ENCODE results near the gene PRDX5. TPM values are rescaled to one million over a fixed set of nuclear protein-coding genes. Genes with fewer than 3 reads are reported as not detected.
A peak's percentile ranks its signal among the peaks of the same experiment; 100 is the strongest.

PRDX5 gene
- total and polyA plus RNA-seq, 2 donors from 2014 or later, result 192 to 1,026 TPM

DNA sequence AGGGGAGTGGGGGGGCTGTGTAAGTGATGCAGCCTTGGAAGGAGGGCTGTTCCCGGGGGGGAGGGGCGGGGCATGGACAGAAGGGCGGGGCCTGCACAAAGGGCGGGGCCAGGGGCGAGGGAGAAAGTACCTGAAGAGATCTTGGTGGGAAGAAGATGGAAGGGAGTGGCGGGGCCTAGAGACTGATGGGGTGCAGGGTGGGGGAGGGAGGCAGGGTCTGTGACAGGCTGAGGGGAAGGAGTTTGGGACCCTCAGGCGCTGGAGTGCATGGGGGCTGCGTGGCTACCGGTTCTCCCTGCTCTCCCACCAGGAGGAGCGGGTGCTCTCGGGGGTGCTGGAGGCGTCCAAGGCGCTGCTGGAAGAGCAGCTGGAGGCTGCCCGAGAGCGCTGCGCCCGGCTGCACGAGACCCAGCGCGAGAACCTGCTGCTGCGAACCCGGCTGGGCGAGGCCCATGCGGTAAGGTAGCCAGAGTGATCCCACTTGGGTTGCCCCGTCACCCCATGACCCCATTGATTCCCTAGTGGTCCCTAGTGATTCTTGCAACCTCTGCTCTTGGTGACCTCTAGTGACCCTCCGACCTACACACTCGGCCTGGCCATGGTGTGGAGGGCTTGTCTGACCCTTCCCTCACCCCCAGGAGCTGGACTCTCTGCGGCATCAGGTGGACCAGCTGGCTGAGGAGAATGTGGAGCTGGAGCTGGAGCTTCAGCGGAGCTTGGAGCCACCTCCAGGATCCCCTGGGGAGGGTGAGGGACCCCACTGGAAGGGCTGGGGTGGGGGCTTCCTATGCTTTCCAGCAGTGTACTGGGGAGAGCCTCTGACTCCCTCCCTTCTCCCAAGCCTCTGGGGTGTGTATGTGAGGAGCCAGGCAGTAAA, 25.2 kb downstream of the PRDX5 start:
- H3K4me1 ChIP-seq (ENCODE audit: control insufficient read depth in 2 of 3, insufficient read depth in 2 of 3, low read depth in 1 of 3, low read length in 3 of 3), result peaks cover 0 to 5% (median 4%) of the 10 kb centered on the region in 3 donors
- H3K9me3 ChIP-seq (ENCODE audit: control insufficient read depth in 2 of 3, insufficient read depth in 1 of 3, low read length in 3 of 3), result no peaks in the 10 kb centered on the region
- H3K9ac ChIP-seq (ENCODE audit: low read length in 3 of 3), result no peak overlapping the region
- H3K27me3 ChIP-seq (ENCODE audit: control insufficient read depth, insufficient read depth, low read length), result no peaks in the 10 kb centered on the region
- FAIRE-seq (no peak), DNase-seq (peak in 1 of 5 donors; percentile 73)
- intact Hi-C loops (cut with DNase I), result no loop called here
- H3K27ac ChIP-seq (ENCODE audit: low read depth in 2 of 2, low read length in 2 of 2), result no peak overlapping the region
- H3K36me3 ChIP-seq (ENCODE audit: control insufficient read depth in 2 of 3, insufficient read depth in 3 of 3, low read length in 3 of 3), result no peaks in the 10 kb centered on the region
- TF ChIP-seq, protein P1, sequence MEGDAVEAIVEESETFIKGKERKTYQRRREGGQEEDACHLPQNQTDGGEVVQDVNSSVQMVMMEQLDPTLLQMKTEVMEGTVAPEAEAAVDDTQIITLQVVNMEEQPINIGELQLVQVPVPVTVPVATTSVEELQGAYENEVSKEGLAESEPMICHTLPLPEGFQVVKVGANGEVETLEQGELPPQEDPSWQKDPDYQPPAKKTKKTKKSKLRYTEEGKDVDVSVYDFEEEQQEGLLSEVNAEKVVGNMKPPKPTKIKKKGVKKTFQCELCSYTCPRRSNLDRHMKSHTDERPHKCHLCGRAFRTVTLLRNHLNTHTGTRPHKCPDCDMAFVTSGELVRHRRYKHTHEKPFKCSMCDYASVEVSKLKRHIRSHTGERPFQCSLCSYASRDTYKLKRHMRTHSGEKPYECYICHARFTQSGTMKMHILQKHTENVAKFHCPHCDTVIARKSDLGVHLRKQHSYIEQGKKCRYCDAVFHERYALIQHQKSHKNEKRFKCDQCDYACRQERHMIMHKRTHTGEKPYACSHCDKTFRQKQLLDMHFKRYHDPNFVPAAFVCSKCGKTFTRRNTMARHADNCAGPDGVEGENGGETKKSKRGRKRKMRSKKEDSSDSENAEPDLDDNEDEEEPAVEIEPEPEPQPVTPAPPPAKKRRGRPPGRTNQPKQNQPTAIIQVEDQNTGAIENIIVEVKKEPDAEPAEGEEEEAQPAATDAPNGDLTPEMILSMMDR (IDR thresholded peaks at IDR 0.05; ENCODE audit: borderline replicate concordance, extremely low read depth, insufficient read depth), result no peak
- H3K4me3 ChIP-seq (ENCODE audit: low read length in 3 of 3), result no peak overlapping the region

DNA sequence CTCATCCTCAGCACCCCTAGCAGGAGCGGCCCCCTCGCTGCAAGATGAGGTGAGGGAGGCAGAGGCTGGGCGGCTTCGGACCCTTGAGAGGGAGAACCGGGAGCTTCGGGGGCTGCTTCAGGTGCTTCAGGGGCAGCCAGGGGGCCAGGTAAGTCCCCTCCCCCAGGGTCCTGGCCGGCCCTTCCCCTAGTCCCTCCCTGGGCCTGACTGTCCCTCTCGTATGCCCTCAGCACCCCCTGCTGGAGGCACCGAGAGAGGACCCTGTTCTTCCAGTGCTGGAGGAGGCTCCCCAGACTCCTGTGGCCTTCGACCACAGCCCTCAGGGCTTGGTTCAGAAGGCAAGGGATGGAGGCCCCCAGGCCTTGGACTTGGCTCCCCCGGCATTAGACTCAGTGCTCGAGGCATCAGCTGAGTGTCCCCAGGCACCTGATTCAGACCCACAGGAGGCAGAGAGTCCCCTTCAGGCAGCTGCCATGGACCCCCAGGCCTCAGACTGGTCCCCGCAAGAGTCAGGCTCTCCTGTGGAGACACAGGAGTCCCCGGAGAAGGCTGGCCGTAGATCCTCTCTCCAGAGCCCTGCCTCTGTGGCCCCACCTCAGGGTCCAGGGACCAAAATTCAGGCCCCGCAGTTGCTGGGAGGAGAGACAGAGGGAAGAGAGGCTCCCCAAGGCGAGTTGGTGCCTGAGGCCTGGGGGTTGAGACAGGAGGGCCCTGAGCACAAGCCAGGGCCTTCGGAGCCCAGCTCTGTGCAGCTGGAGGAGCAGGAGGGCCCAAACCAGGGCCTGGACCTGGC, 26.0 kb downstream of the PRDX5 start:
- H3K4me3 ChIP-seq (ENCODE audit: low read length in 3 of 3), result no peak overlapping the region
- H3K27ac ChIP-seq (ENCODE audit: low read depth in 2 of 2, low read length in 2 of 2), result no peak overlapping the region
- H3K9me3 ChIP-seq (ENCODE audit: control insufficient read depth in 2 of 3, insufficient read depth in 1 of 3, low read length in 3 of 3), result no peaks in the 10 kb centered on the region
- no peak overlapping the region for H3K9ac ChIP-seq (ENCODE audit: low read length in 3 of 3)
- H3K27me3 ChIP-seq (ENCODE audit: control insufficient read depth, insufficient read depth, low read length), result no peaks in the 10 kb centered on the region
- H3K36me3 ChIP-seq (ENCODE audit: control insufficient read depth in 2 of 3, insufficient read depth in 3 of 3, low read length in 3 of 3), result no peaks in the 10 kb centered on the region
- no peak for DNase-seq
- TF ChIP-seq, protein P1 (IDR thresholded peaks at IDR 0.05; ENCODE audit: borderline replicate concordance, extremely low read depth, insufficient read depth), result no peak
- intact Hi-C loops (cut with DNase I), result no loop called here
- FAIRE-seq, result no peak
- peaks cover 0 to 5% (median 4%) of the 10 kb centered on the region in 3 donors for H3K4me1 ChIP-seq (ENCODE audit: control insufficient read depth in 2 of 3, insufficient read depth in 2 of 3, low read depth in 1 of 3, low read length in 3 of 3)

DNA sequence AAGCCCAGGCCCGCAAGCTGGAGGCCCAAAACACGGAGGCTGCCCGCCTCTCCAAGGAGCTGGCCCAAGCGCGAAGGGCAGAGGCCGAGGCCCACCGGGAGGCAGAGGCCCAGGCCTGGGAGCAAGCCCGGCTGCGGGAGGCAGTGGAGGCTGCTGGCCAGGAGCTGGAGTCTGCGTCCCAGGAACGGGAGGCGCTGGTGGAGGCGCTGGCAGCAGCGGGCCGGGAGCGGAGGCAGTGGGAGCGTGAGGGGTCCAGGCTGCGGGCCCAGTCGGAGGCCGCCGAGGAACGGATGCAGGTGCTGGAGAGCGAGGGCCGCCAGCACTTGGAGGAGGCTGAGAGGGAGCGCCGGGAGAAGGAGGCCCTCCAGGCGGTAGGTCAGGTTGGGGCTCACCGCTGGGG, 26.9 kb downstream of the PRDX5 start:
- DNase-seq (no peak), FAIRE-seq (no peak)
- Histone ChIP-seq H3K4me1 (ENCODE audit: control insufficient read depth in 2 of 3, insufficient read depth in 2 of 3, low read depth in 1 of 3, low read length in 3 of 3) (peaks cover 0 to 5% (median 4%) of the 10 kb centered on the region in 3 donors), H3K9ac (ENCODE audit: low read length in 3 of 3) (no peak overlapping the region), H3K27me3 (ENCODE audit: control insufficient read depth, insufficient read depth, low read length) (no peaks in the 10 kb centered on the region), H3K4me3 (ENCODE audit: low read length in 3 of 3) (no peak overlapping the region), H3K9me3 (ENCODE audit: control insufficient read depth in 2 of 3, insufficient read depth in 1 of 3, low read length in 3 of 3) (no peaks in the 10 kb centered on the region), H3K27ac (ENCODE audit: low read depth in 2 of 2, low read length in 2 of 2) (no peak overlapping the region), H3K36me3 (ENCODE audit: control insufficient read depth in 2 of 3, insufficient read depth in 3 of 3, low read length in 3 of 3) (no peaks in the 10 kb centered on the region)
- intact Hi-C loops (cut with DNase I), result no loop called here
- TF ChIP-seq, protein P1 (IDR thresholded peaks at IDR 0.05; ENCODE audit: borderline replicate concordance, extremely low read depth, insufficient read depth), result no peak

Measured in kidney (tissue), 14 donors.